ENCODE results near the gene BPIFB6.

DNA sequence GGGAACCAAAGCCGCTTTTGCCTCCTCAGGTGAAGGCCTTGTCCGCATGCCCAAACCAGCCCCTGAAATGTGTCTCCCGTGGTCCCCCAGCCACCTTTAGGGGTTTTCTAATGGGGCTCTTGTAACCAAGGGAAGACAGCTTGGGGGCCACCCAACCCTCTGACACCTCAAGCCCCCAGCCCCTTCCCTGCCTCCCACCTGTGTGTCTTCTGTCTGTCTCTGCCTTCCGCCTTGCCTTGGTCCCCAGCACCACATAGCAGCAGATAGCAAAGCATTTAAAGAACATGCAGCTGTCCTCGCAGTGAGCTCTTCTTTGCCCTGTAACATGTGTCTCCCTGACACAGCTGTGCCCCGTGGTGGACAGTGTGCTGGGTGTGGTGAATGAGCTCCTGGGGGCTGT is 31.8 kb downstream of the BPIFB6 start:
- TF ChIP-seq SIN3A (IDR thresholded peaks at IDR 0.05; ENCODE audit: borderline replicate concordance, insufficient read depth, low read depth, low read length) (no peak), POLR2AphosphoS5 (IDR thresholded peaks at IDR 0.05; ENCODE audit: low read depth, low read length) (no peak), TCF7L2 (IDR thresholded peaks at IDR 0.05; ENCODE audit: low read depth, low read length) (no peak)
- TF ChIP-seq, protein P1, sequence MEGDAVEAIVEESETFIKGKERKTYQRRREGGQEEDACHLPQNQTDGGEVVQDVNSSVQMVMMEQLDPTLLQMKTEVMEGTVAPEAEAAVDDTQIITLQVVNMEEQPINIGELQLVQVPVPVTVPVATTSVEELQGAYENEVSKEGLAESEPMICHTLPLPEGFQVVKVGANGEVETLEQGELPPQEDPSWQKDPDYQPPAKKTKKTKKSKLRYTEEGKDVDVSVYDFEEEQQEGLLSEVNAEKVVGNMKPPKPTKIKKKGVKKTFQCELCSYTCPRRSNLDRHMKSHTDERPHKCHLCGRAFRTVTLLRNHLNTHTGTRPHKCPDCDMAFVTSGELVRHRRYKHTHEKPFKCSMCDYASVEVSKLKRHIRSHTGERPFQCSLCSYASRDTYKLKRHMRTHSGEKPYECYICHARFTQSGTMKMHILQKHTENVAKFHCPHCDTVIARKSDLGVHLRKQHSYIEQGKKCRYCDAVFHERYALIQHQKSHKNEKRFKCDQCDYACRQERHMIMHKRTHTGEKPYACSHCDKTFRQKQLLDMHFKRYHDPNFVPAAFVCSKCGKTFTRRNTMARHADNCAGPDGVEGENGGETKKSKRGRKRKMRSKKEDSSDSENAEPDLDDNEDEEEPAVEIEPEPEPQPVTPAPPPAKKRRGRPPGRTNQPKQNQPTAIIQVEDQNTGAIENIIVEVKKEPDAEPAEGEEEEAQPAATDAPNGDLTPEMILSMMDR (IDR thresholded peaks at IDR 0.05), result no peak
- TF ChIP-seq, protein P2, sequence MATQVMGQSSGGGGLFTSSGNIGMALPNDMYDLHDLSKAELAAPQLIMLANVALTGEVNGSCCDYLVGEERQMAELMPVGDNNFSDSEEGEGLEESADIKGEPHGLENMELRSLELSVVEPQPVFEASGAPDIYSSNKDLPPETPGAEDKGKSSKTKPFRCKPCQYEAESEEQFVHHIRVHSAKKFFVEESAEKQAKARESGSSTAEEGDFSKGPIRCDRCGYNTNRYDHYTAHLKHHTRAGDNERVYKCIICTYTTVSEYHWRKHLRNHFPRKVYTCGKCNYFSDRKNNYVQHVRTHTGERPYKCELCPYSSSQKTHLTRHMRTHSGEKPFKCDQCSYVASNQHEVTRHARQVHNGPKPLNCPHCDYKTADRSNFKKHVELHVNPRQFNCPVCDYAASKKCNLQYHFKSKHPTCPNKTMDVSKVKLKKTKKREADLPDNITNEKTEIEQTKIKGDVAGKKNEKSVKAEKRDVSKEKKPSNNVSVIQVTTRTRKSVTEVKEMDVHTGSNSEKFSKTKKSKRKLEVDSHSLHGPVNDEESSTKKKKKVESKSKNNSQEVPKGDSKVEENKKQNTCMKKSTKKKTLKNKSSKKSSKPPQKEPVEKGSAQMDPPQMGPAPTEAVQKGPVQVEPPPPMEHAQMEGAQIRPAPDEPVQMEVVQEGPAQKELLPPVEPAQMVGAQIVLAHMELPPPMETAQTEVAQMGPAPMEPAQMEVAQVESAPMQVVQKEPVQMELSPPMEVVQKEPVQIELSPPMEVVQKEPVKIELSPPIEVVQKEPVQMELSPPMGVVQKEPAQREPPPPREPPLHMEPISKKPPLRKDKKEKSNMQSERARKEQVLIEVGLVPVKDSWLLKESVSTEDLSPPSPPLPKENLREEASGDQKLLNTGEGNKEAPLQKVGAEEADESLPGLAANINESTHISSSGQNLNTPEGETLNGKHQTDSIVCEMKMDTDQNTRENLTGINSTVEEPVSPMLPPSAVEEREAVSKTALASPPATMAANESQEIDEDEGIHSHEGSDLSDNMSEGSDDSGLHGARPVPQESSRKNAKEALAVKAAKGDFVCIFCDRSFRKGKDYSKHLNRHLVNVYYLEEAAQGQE (IDR thresholded peaks at IDR 0.05; ENCODE audit: insufficient read depth in 1 of 2, low read depth in 2 of 2, low read length in 1 of 2), result no peak

Data from Panc1 (cell line).